ENCODE data around the gene CYREN. TPM values are rescaled to one million over a fixed set of nuclear protein-coding genes. Genes with fewer than 3 reads are reported as not detected.

The CYREN gene
- polyA plus RNA-seq, 1 donor (not counting 4 experiments of a cell fraction or from before 2014, with no cell fraction given): 41.7 TPM

DNA sequence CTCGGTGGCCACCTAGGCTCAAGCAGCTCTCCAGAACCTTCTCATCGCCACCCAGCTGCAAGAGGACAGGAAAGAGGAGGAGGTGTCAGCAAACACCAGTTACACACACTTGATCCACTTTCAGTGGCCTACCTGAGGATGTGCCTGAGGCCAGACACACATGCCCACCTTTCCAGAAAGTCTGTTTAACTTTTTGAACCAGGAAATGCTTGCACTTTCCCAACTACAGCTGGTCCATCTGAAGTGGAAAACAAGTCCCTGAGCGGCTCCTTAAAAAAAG lies 15.7 kb upstream of the CYREN start:
- Histone ChIP-seq H3K79me2 (ENCODE audit: control insufficient read depth, insufficient read depth, low read length) (peaks cover 3% of the 10 kb centered on the region), H4K20me1 (ENCODE audit: control insufficient read depth, extremely low read depth, insufficient read depth, low read length) (no peaks in the 10 kb centered on the region), H3K4me3 (ENCODE audit: control insufficient read depth in 2 of 3, extremely low read depth in 1 of 3, insufficient read depth in 2 of 3, low read depth in 1 of 3, low read length in 3 of 3) (no peak overlapping the region), H2AFZ (ENCODE audit: control insufficient read depth, low read length) (no peak overlapping the region), H3K9me3 (ENCODE audit: control insufficient read depth, low read depth, low read length) (peaks cover 14% of the 10 kb centered on the region), H3K4me1 (ENCODE audit: control insufficient read depth, extremely low read depth, insufficient read depth, low read length) (peaks cover 39% of the 10 kb centered on the region), H3K4me2 (ENCODE audit: control insufficient read depth, extremely low read depth, insufficient read depth, low read depth, low read length) (no peak overlapping the region), H3K36me3 (ENCODE audit: control insufficient read depth in 2 of 2, extremely low read depth in 1 of 2, insufficient read depth in 2 of 2, low read length in 2 of 2) (peaks cover 27 to 36% of the 10 kb centered on the region in 2 experiments), H3K27me3 (ENCODE audit: control insufficient read depth, extremely low read depth, insufficient read depth, low read length) (no peaks in the 10 kb centered on the region), H3K9me1 (ENCODE audit: control insufficient read depth, extremely low read depth, insufficient read depth, low read length) (no peaks in the 10 kb centered on the region), H3K9ac (ENCODE audit: control insufficient read depth, extremely low read depth, insufficient read depth, low read length) (no peak overlapping the region), H3K27ac (ENCODE audit: control insufficient read depth, insufficient read depth, low read length) (no peak overlapping the region)
- FAIRE-seq (no peak), DNase-seq (ENCODE audit: low read depth, low spot score) (no peak)
- TF ChIP-seq, protein P1, sequence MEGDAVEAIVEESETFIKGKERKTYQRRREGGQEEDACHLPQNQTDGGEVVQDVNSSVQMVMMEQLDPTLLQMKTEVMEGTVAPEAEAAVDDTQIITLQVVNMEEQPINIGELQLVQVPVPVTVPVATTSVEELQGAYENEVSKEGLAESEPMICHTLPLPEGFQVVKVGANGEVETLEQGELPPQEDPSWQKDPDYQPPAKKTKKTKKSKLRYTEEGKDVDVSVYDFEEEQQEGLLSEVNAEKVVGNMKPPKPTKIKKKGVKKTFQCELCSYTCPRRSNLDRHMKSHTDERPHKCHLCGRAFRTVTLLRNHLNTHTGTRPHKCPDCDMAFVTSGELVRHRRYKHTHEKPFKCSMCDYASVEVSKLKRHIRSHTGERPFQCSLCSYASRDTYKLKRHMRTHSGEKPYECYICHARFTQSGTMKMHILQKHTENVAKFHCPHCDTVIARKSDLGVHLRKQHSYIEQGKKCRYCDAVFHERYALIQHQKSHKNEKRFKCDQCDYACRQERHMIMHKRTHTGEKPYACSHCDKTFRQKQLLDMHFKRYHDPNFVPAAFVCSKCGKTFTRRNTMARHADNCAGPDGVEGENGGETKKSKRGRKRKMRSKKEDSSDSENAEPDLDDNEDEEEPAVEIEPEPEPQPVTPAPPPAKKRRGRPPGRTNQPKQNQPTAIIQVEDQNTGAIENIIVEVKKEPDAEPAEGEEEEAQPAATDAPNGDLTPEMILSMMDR (optimal IDR thresholded peaks at IDR 0.05 in 1 of 3, IDR thresholded peaks at IDR 0.05 in 1 of 3, conservative IDR thresholded peaks at IDR 0.05 in 1 of 3; ENCODE audit: extremely low read depth in 1 of 3, insufficient read depth in 2 of 3, low read length in 3 of 3): no peak
- TF ChIP-seq EZH2 (IDR thresholded peaks at IDR 0.05; ENCODE audit: low read length): no peak
- dilution Hi-C loops (cut with MboI; ENCODE audit: extremely low pct_ligation_motif_present, low sequenced_read_pairs): no loop called here

DNA sequence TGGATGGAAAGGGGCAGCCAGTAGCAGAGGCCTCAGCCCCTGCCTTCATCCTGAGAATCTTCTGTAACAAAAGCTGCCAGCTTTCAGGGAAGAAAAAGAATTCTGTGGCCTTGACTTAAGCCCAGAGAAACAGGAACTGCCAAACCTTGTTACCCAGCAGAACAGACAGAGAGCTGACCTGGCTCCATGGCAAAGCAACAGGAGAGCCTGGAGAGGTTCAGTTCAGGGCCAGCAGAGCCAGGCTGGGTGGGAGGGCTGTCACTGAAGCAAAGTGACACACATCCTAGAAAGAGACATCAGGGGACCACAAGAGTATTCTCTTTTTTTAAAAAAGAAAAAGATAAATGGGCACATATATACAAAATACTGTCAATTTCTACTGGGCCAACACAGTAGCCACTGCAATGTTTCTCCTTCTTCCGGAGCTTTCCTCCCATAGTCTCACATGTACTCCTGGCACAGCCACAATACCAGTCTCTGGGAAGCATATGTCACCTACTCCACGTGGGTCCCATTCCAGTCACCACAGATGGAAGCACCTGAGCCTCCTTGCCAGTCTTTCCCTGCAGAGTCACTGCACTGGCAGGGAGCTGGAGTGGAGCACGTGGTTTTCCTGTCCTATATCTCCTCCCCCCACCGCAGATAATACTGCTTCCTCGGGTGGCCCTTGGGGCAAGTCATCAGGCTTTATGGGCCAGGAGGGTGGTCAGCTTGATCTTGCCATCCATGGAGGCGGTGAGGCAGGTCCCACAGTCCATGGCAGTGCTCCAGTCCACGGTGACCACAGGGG lies 15.2 kb upstream of the CYREN start:
- H3K79me2 ChIP-seq (ENCODE audit: control insufficient read depth, insufficient read depth, low read length): peaks cover 3% of the 10 kb centered on the region
- H2AFZ ChIP-seq (ENCODE audit: control insufficient read depth, low read length): no peak overlapping the region
- TF ChIP-seq, protein P1 (optimal IDR thresholded peaks at IDR 0.05 in 1 of 3, IDR thresholded peaks at IDR 0.05 in 1 of 3, conservative IDR thresholded peaks at IDR 0.05 in 1 of 3; ENCODE audit: extremely low read depth in 1 of 3, insufficient read depth in 2 of 3, low read length in 3 of 3): no peak
- no peak for TF ChIP-seq EZH2 (IDR thresholded peaks at IDR 0.05; ENCODE audit: low read length)
- no peaks in the 10 kb centered on the region for H4K20me1 ChIP-seq (ENCODE audit: control insufficient read depth, extremely low read depth, insufficient read depth, low read length)
- FAIRE-seq (no peak), DNase-seq (ENCODE audit: low read depth, low spot score) (no peak)
- H3K9me3 ChIP-seq (ENCODE audit: control insufficient read depth, low read depth, low read length): peaks cover 19% of the 10 kb centered on the region
- H3K4me1 ChIP-seq (ENCODE audit: control insufficient read depth, extremely low read depth, insufficient read depth, low read length): peaks cover 34% of the 10 kb centered on the region
- H3K27me3 ChIP-seq (ENCODE audit: control insufficient read depth, extremely low read depth, insufficient read depth, low read length): no peaks in the 10 kb centered on the region
- no peak overlapping the region for H3K9ac ChIP-seq (ENCODE audit: control insufficient read depth, extremely low read depth, insufficient read depth, low read length)
- peaks cover 27 to 41% of the 10 kb centered on the region in 2 experiments for H3K36me3 ChIP-seq (ENCODE audit: control insufficient read depth in 2 of 2, extremely low read depth in 1 of 2, insufficient read depth in 2 of 2, low read length in 2 of 2)
- H3K4me3 ChIP-seq (ENCODE audit: control insufficient read depth in 2 of 3, extremely low read depth in 1 of 3, insufficient read depth in 2 of 3, low read depth in 1 of 3, low read length in 3 of 3): no peak overlapping the region
- no peaks in the 10 kb centered on the region for H3K9me1 ChIP-seq (ENCODE audit: control insufficient read depth, extremely low read depth, insufficient read depth, low read length)
- no peak overlapping the region for H3K27ac ChIP-seq (ENCODE audit: control insufficient read depth, insufficient read depth, low read length)
- dilution Hi-C loops (cut with MboI; ENCODE audit: extremely low pct_ligation_motif_present, low sequenced_read_pairs): no loop called here
- no peak overlapping the region for H3K4me2 ChIP-seq (ENCODE audit: control insufficient read depth, extremely low read depth, insufficient read depth, low read depth, low read length)
